Stimulated activated CD4-positive, alpha-beta T cell treated with anti-CD3 and anti-CD28 coated beads, Interleukin-2, amount 100 ng/mL, for 48 hours (primary cell): ENCODE data around the gene SGK1.
"Not testable (repeated sequence)": the region's sequence is repeated elsewhere in the genome, so short reads cannot be mapped to it uniquely, and the experiment has no call there.

Experiments
- DNase-seq, 2 donors: peaks; one replicate each; pipeline ENCODE4 v3.0.0-alpha.2; 2020

Gene SGK1

DNA sequence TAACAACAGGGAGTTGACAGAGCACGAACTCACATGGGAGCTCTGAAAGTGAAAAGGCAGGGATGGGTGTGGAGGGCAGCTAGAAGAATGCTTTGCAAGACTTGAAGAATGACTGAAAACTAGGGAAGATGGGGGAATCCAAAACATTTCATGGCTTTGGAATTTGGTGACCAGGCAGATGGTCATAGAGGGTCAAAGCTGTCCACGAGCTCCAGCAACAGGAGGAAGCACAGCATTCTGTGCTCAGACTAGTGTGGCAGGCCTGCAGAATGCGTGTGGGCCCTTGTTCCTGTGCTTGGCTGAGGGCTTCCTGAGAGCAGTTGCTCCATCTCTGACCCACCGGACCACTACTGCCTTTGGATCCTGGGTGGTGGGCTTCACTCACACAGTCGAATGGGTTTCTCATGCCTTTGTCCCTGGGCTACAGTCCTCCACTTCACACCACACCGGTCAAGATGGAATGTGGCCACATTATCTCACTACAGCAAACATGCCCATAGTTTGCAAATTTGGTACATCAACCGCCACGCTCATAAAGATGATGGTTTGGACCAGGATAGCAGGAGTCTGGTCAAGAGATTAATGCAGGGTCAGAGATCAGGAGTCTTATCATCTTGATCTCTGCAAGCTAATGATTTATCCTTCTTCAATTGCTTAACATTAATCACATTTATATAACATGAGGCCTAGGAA is 100.7 kb downstream of the SGK1 start:
- DNase-seq, result no peak

DNA sequence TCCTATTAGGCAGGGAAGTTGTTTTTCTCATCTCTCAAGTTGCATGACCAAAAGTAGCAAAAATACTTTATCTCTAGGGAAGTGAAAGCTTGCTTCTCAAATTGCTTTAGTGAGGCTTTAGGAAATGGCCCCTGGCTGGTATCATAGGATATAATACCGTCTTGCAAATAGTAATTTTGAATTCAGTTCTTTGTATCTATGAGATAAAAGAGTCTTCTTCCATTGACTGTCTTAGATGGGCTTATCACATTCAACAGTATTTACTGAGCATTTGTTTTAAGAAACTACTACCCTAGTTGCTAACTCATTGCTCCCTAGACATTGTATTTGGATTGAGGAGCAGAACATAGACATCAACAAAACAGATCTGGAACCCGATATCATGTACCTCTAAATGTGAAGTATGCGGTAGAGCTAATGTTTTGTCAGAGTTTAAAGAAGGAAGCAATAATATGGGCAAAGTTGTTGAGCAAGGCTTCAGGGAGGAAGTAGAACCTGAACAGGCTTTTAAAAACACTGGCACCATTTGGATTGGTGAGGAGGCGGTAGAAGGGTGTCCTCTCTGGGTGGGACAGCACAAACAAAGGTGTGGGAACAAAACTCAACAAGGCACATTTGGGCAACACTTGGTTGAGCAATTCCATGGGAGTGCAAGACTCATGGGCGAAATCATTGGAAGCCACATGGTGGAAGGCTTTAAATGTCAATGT is 101.5 kb downstream of the SGK1 start:
- no peak for DNase-seq

DNA sequence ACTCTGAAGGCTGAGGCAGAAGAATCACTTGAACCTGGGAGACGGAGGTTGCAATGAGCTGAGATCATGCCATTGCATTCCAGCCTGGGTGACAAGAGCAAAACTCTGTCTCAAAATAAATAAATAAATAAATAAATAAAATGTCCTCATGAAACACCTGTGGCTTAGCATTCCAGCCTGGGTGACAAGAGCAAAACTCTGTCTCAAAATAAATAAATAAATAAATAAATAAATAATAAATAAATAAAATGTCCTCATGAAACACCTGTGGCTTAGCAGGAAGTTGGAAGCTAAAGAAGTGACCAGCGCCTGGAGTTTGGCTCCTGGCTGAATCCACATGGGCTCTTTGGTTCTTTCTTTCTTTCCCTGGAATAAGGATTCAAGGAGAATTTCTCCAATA is 104.5 kb downstream of the SGK1 start:
- DNase-seq, result not testable (repeated sequence)

DNA sequence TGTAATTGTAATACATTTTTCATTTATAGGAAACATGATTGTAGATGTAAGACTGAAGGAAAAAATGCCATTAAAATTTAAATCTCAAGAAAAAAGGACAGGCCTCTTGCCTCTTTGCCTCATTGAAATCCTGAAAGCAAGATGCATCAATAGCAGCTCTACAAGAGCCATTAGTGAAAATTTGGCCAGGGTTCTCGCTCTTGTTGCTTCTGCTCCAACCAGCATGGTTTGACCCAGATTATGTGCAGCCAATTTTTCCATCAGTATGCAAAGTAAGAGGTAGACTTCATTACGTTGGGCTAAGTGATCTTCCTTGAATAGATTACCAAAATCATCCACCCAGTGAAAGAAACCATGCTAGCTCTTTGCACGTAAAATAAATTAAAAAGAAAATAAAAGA is 106.6 kb downstream of the SGK1 start:
- no peak for DNase-seq

DNA sequence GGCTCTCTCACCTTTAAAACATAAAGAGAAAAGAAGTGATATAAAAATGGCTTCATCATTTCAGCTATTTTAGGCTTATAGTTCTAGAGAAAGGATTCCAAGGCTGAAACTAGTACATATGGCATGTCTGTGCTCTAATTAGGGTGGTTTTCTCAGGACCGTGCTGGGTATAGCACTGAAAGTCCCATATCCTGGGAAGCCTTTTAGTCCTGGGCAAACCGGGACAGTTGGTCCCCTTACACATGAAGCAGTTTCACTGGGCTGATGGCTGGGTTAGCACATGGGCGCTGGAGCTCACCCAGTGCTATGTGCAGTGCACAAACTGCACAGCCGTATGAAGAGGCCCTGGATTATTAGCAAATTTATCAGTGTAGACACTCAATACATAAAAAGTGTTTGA is 110.5 kb downstream of the SGK1 start:
- no peak for DNase-seq

- DNase-seq, result no peak
Measured at GRCh38 chr6:134205366-134205765, 112.5 kb downstream of the SGK1 start.

DNA sequence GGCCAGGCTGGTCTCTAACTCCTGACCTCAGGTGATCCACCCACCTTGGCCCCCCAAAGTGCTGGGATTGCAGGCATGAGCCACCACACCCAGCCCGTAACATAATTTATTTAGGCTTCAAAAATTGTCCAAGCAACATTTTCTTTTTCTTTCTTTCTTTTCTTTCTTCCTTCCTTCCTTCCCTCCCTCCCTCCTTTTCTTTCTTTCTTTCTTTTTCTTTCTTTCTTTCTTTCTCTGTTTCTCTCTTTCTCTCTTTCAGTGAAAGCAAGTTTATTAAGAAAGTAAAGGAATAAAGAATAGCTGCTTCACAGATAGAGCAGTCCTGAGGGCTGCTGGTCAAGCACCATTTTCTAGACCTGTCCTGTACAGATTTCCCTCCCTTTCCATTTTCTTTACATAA is 113.2 kb downstream of the SGK1 start:
- not testable (repeated sequence) for DNase-seq

GRCh38 chr6:134204031-134204430 is 113.9 kb downstream of the SGK1 start:
- DNase-seq, result no peak

- no peak for DNase-seq
Measured at GRCh38 chr6:134201716-134202115, 116.2 kb downstream of the SGK1 start.

GRCh38 chr6:134199848-134200606 is 117.9 kb downstream of the SGK1 start:
- DNase-seq, result no peak

DNA sequence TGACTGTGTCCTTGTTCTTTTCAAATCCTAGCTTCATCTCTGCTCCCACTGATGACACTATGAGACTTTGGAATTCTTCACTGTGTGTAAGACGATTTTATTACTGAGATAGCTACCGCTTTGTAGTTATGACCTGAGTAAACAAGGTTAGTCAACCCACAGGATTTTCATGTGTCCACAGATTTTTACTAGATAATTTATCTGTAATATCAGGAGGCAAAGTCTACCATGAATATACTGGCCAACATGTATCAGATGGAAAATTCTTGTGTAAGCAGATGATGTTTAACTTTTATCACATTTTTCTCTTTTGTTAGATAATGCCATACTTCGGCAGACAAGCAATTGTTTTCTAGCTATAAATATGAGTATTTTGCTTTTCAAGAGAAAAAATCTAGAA is 119.8 kb downstream of the SGK1 start:
- no peak for DNase-seq

GRCh38 chr6:134197685-134198084 is 120.2 kb downstream of the SGK1 start:
- not testable (repeated sequence) for DNase-seq

DNA sequence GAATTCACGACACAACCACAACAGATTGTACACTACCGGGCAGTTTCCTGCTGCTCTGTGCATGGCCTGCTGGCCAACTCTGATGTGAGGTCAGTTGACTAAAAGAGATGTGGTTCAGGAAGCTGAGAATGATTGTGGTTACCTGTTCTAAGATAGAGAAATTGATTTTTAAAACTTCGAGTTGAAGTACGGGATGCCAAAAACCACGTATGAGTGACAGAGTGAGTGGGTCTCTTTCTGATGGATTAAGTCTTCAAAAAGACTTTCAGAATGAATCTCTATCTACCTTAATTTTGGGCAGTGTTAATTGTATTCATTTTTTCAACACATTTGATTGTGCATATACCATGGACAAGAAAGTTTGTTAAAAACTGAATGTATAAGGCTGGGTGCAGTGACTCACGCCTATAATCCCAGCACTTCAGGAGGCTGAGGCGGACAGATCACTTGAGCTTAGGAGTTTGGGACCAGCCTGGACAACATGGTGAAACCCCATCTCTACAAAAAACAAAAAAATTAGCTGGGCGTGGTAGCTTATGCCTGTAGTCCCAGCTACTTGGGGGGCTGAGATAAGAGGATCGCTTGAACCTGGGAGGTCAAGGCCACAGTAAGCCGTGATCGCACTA is 121.2 kb downstream of the SGK1 start:
- no peak for DNase-seq

DNA sequence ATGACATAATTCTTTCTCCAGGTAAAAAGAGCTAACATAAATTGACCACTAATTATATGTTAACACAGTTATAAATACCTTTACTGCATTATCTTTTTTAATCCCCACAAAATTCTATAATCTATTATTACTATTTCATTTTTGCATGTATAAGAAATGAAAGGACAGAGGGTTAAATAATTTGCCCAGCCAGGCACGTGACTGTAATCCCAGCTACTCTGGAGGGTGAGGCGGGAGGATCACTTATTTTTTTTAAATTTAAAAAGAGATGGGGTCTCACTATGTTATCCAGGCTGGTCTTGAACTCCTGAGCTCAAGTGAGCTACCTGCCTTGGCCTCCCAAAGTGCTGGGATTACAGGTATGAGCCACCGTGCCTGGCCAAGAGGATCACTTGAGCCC is 121.9 kb downstream of the SGK1 start:
- no peak for DNase-seq

DNA sequence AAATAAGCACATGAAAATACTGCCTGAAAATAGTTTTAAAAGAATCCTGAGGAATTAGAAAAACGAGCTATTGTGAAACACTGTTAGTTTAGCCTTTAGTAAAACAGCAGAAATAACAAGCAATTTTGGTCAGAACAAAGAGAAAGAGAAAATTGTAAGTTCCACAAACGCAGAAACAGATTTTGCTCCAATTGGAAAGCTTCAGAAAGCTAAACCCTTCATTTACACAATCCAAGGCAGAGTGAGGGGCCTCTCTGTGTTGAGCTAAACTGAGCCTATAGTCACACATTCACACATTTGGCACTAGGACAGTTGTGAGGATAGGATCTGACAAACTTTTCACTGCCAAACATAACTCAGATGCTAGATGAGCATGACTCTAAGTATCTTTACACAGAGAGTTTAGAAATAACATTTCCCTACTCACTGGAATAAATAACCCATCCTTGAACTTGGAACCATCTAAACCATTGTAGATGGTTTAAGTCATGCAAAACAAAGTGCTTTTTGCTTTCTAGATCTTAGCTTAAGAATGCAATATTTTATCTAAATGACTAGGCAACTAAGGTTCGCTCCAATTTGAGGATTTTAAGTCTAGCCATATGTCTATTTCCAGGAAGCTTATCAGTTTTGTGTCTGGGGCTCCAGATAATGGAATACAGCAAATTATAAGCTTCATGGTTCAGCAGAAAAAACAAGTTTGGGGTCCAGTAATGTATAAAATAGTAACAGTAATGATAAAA is 122.6 kb downstream of the SGK1 start:
- DNase-seq, result no peak

GRCh38 chr6:134193536-134194498 is 124.1 kb downstream of the SGK1 start:
- no peak for DNase-seq

- DNase-seq, result not testable (repeated sequence)
Measured at GRCh38 chr6:134192609-134193008, 125.3 kb downstream of the SGK1 start.

- DNase-seq, result no peak
Measured at GRCh38 chr6:134190883-134191282, 127.0 kb downstream of the SGK1 start.

GRCh38 chr6:134187751-134188150 is 130.2 kb downstream of the SGK1 start:
- no peak for DNase-seq

DNA sequence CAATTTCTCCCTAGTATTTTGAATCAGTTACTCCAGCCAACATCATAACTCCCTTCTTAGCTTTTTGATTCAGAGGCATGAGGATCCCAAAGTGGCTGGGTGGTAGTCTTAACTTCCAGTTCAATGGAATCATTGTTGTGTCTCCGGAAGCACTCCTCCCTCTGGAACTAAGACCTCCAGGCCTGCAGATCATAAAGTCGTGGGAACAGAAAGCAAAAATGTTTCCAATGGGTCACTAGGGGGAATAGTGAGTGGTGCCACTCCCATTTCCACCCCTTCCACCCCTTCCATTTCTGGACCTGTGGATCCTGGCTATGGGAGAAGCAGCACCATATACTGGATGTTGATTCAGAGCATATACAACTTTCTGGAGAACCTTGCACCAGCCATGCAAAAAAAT is 130.8 kb downstream of the SGK1 start:
- DNase-seq, result no peak

GRCh38 chr6:134186355-134186754 is 131.6 kb downstream of the SGK1 start:
- no peak for DNase-seq

DNA sequence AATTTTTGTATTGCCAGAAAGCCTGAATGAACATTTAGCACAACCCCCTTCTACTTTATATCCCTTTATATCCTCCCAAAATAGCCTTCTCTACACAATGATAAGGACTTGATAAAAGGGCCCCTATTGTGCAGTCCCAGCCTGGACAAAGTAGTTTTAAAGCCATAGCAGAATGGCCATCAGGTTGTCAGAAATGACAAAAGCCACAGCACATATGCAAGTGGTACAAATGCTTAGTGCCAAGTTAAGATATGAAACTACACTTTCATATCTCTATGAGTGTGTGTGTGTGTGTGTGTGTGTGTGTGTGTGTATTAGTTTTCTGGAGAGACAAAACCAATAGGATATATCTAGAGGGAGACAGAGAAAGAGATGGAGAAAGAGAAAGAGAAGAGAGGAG is 132.6 kb downstream of the SGK1 start:
- DNase-seq, result no peak
